ENCODE data around the gene MEX3A. TPM values are rescaled to one million over a fixed set of nuclear protein-coding genes. Genes with fewer than 3 reads are reported as not detected.

Gene MEX3A
- polyA plus RNA-seq, 1 experiment: 11.8 TPM

- ChIA-PET POLR2A (no interaction called here), CTCF (no interaction called here)
- no peaks in the 10 kb centered on the region for H3K9me3 ChIP-seq (ENCODE audit: control insufficient read depth, insufficient read depth, low read length)
- no peak within 1 kb of the TSS for H3K27ac ChIP-seq (ENCODE audit: low read depth, low read length)
- TF ChIP-seq CTCF (IDR thresholded peaks at IDR 0.05; ENCODE audit: low read depth, low read length): no peak
- no peaks in the 10 kb centered on the region for H3K27me3 ChIP-seq (ENCODE audit: control insufficient read depth, insufficient read depth, low read length)
- no peak within 1 kb of the TSS for H3K4me3 ChIP-seq (ENCODE audit: low read depth, low read length)
- DNase-seq (ENCODE audit: low read depth, low spot score): no peak
These were observed 21.2 kb downstream of the MEX3A start, which contains the start of gene RAB25 for GRCh38 chr1:156060937-156061636. TSS of gene RAB25 (plus strand) at chr1:156061160. CDS start at chr1:156061401, 241 bp downstream.

GRCh38 chr1:156056326-156056849 lies 25.9 kb downstream of the MEX3A start:
- Histone ChIP-seq H3K4me3 (ENCODE audit: low read depth, low read length) (no peak overlapping the region), H3K27ac (ENCODE audit: low read depth, low read length) (no peak overlapping the region), H3K9me3 (ENCODE audit: control insufficient read depth, insufficient read depth, low read length) (peaks cover 3% of the 10 kb centered on the region; the same call in 1 of the 2 replicates), H3K27me3 (ENCODE audit: control insufficient read depth, insufficient read depth, low read length) (no peaks in the 10 kb centered on the region)
- ChIA-PET POLR2A (no interaction called here), CTCF (no interaction called here)
- no peak for DNase-seq (ENCODE audit: low read depth, low spot score)
- no peak for TF ChIP-seq CTCF (IDR thresholded peaks at IDR 0.05; ENCODE audit: low read depth, low read length)

GRCh38 chr1:156055281-156056048 lies 26.8 kb downstream of the MEX3A start:
- Histone ChIP-seq H3K27me3 (ENCODE audit: control insufficient read depth, insufficient read depth, low read length) (no peaks in the 10 kb centered on the region), H3K4me3 (ENCODE audit: low read depth, low read length) (peak overlapping the region; percentile 98), H3K9me3 (ENCODE audit: control insufficient read depth, insufficient read depth, low read length) (peaks cover 3% of the 10 kb centered on the region; the same call in 1 of the 2 replicates), H3K27ac (ENCODE audit: low read depth, low read length) (no peak overlapping the region)
- CTCF ChIA-PET: no interaction called here
- DNase-seq (ENCODE audit: low read depth, low spot score): no peak
- no peak for TF ChIP-seq CTCF (IDR thresholded peaks at IDR 0.05; ENCODE audit: low read depth, low read length)
- POLR2A ChIA-PET: no interaction called here

- Histone ChIP-seq H3K4me3 (ENCODE audit: low read depth, low read length) (peak within 1 kb of the TSS; percentile 98), H3K27me3 (ENCODE audit: control insufficient read depth, insufficient read depth, low read length) (no peaks in the 10 kb centered on the region), H3K9me3 (ENCODE audit: control insufficient read depth, insufficient read depth, low read length) (peaks cover 3% of the 10 kb centered on the region; the same call in 1 of the 2 replicates), H3K27ac (ENCODE audit: low read depth, low read length) (peak within 1 kb of the TSS; percentile 93)
- POLR2A ChIA-PET: interaction anchor here (1.0 kb wide), 1 partner anchor 8 kb away, joined by 4 read pairs; no protein-coding TSS in a partner anchor
- CTCF ChIA-PET: interaction anchor here (0.6 to 1.5 kb wide), 2 partner anchors 116 to 148 kb away, joined by 4 read pairs; no protein-coding TSS in a partner anchor
- peak; percentile 80 for DNase-seq (ENCODE audit: low read depth, low spot score)
- TF ChIP-seq CTCF (IDR thresholded peaks at IDR 0.05; ENCODE audit: low read depth, low read length): no peak
These were observed 27.6 kb downstream of the MEX3A start, which contains the start of gene LAMTOR2 for GRCh38 chr1:156054500-156055280. TSS of gene LAMTOR2 (plus strand) at chr1:156054782. CDS start at chr1:156054890, 108 bp downstream.

Measured in AG04450 (cell line).